ENCODE measurements around the gene NID1.

- TF ChIP-seq, protein P1, sequence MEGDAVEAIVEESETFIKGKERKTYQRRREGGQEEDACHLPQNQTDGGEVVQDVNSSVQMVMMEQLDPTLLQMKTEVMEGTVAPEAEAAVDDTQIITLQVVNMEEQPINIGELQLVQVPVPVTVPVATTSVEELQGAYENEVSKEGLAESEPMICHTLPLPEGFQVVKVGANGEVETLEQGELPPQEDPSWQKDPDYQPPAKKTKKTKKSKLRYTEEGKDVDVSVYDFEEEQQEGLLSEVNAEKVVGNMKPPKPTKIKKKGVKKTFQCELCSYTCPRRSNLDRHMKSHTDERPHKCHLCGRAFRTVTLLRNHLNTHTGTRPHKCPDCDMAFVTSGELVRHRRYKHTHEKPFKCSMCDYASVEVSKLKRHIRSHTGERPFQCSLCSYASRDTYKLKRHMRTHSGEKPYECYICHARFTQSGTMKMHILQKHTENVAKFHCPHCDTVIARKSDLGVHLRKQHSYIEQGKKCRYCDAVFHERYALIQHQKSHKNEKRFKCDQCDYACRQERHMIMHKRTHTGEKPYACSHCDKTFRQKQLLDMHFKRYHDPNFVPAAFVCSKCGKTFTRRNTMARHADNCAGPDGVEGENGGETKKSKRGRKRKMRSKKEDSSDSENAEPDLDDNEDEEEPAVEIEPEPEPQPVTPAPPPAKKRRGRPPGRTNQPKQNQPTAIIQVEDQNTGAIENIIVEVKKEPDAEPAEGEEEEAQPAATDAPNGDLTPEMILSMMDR (IDR thresholded peaks at IDR 0.05) = no peak
- TF ChIP-seq POLR2A (IDR thresholded peaks at IDR 0.05) = no peak
These were observed 25.9 kb upstream of the NID1 start for GRCh38 chr1:236090741-236091147.
